Activated B cell treated with CpG ODN at 0.5 μM for 24 hours (primary cell): ENCODE data around the gene MDM2. TPM values are rescaled to one million over a fixed set of nuclear protein-coding genes. Genes with fewer than 3 reads are reported as not detected.

Experiments used
- ATAC-seq: fragments of 200-7000 bp; cut with Tn5 transposase; one replicate; pipeline ENCODE4 v1.10.0; 2021; ENCODE audit warnings: low read depth, mild to moderate bottlenecking, moderate library complexity
- CTCF ChIA-PET: fragments of 350-600 bp; sonication (Branson Sonifier 250); formaldehyde crosslinking; loops from one replicate; lab custom pipeline; 2021; ENCODE audit warnings: antibody characterized with exemption; lab: Charles Lee
- POLR2A ChIA-PET: fragments of 350-600 bp; sonication (Branson Sonifier 250); formaldehyde crosslinking; loops from one replicate; lab custom pipeline; 2021; ENCODE audit warnings: antibody characterized with exemption; lab: Charles Lee
- DNase-seq: peaks from one replicate; pipeline ENCODE4 v3.0.0; 2022
- H3K27ac Mint-ChIP-seq: one replicate; pipeline ENCODE4 v1.8.0; 2020; ENCODE audit warnings: mixed read lengths
- H3K27me3 Mint-ChIP-seq: one replicate; pipeline ENCODE4 v1.8.0; 2021; ENCODE audit warnings: mixed read lengths
- H3K36me3 Mint-ChIP-seq: one replicate; pipeline ENCODE4 v1.8.0; 2021; ENCODE audit warnings: low read depth, mixed read lengths
- H3K4me1 Mint-ChIP-seq: one replicate; pipeline ENCODE4 v1.8.0; 2021; ENCODE audit warnings: mixed read lengths
- H3K4me3 Mint-ChIP-seq: one replicate; pipeline ENCODE4 v1.8.0; 2020; ENCODE audit warnings: mild to moderate bottlenecking, mixed read lengths
- H3K9me3 Mint-ChIP-seq: one replicate; pipeline ENCODE4 v1.8.0; 2020; ENCODE audit warnings: mixed read lengths
- intact Hi-C: fragments of 100-400 bp; cut with micrococcal nuclease; formaldehyde crosslinking; loops from one replicate; pipeline ENCODE4 v1.15.1; 2024
- total RNA-seq: library from RNA; stranded (reverse); gene quantifications from 2 replicates; pipeline ENCODE4 v1.2.3, GENCODE V29; 2022
- TF ChIP-seq, protein P1 (sequence below): fragments of 200-600 bp; IDR thresholded peaks from one replicate; pipeline ENCODE4 v1.8.0; 2022; ENCODE audit warnings: antibody characterized with exemption, mild to moderate bottlenecking

MDM2 gene
- 69.8 and 90.8 TPM in 2 replicates for total RNA-seq

DNA sequence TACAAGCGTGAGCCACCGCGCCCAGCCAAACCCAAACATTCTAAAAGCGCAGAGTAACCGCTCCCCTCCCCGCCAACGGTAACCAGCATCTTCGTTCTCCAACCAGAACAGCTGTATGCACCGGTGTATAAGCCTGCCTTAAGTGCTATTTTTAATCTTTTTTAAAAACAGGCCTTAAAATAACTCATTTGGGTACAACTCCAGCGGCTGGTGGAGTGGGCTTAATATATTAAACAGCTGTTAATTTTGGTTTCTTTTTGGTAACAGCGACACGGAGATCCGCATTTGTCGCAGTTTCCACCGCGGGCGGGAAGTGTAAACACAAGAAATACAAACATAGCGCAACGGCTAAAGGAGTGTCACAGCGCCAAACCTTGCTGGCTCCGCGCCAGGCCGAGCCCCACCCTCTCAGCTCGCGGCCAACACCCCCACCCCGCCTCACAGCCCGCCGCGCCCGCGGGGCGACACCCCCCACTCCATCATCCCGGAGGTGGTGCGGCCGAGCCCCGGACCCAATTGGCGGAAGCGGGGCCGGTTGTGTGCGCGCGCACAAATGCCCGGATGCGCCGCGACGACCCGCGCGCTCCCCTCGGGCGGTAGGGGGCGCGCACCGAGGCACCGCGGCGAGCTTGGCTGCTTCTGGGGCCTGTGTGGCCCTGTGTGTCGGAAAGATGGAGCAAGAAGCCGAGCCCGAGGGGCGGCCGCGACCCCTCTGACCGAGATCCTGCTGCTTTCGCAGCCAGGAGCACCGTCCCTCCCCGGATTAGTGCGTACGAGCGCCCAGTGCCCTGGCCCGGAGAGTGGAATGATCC is at the start of gene MDM2:
Gene MDM2, plus strand, starts transcription at position 602 of the 812 bp plus-strand sequence. CDS start 301 bp downstream, outside the sequence.
- intact Hi-C loops, result loop anchor here (1.0 to 10.0 kb wide), 14 partner anchors 23 to 1538 kb away; partner anchors contain the start of genes CAND1, CCT2, CPM and CPSF6
- peak within 1 kb of the TSS; percentile 98 for H3K27ac Mint-ChIP-seq
- ATAC-seq (peak; percentile 87), DNase-seq (peak; percentile 94)
- ChIA-PET POLR2A (interaction anchor here (0.6 to 3.1 kb wide), 17 partner anchors 10 to 1539 kb away, joined by 3 to 62 read pairs (median 6); partner anchors contain the start of genes CAND1, CPM, CPSF6 and FRS2), CTCF (interaction anchor here (0.7 to 1.5 kb wide), 7 partner anchors 11 to 448 kb away, joined by 3 to 4 read pairs (median 3); partner anchors contain the start of gene SLC35E3)
- peaks cover 18% of the 10 kb centered on the region for H3K4me1 Mint-ChIP-seq
- H3K4me3 Mint-ChIP-seq, result peak within 1 kb of the TSS; percentile 92
- H3K9me3 Mint-ChIP-seq, result no peaks in the 10 kb centered on the region
- peaks cover 41% of the 10 kb centered on the region for H3K36me3 Mint-ChIP-seq
- H3K27me3 Mint-ChIP-seq, result no peaks in the 10 kb centered on the region
- TF ChIP-seq, protein P1, sequence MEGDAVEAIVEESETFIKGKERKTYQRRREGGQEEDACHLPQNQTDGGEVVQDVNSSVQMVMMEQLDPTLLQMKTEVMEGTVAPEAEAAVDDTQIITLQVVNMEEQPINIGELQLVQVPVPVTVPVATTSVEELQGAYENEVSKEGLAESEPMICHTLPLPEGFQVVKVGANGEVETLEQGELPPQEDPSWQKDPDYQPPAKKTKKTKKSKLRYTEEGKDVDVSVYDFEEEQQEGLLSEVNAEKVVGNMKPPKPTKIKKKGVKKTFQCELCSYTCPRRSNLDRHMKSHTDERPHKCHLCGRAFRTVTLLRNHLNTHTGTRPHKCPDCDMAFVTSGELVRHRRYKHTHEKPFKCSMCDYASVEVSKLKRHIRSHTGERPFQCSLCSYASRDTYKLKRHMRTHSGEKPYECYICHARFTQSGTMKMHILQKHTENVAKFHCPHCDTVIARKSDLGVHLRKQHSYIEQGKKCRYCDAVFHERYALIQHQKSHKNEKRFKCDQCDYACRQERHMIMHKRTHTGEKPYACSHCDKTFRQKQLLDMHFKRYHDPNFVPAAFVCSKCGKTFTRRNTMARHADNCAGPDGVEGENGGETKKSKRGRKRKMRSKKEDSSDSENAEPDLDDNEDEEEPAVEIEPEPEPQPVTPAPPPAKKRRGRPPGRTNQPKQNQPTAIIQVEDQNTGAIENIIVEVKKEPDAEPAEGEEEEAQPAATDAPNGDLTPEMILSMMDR, result no peak

DNA sequence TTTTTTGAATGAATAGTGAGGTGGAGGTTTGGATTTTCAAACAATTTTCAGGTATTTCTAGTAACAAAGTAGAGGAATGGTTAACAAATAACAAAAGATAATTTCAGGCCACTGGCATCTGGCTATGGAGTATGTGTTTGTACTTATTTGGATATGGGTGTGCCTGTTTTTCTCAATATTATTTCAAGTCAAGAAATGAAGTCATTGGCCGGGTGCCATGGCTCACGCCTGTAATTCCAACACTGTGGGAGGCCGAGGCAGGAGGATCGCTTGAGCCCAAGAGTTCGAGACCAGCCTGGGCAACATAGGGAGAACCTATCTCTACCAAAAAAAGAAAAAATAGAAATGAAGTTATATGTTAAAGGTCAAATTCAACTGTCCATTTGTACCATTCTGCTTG is 48.1 kb upstream of the MDM2 start:
- CTCF ChIA-PET, result no interaction called here
- POLR2A ChIA-PET, result no interaction called here

DNA sequence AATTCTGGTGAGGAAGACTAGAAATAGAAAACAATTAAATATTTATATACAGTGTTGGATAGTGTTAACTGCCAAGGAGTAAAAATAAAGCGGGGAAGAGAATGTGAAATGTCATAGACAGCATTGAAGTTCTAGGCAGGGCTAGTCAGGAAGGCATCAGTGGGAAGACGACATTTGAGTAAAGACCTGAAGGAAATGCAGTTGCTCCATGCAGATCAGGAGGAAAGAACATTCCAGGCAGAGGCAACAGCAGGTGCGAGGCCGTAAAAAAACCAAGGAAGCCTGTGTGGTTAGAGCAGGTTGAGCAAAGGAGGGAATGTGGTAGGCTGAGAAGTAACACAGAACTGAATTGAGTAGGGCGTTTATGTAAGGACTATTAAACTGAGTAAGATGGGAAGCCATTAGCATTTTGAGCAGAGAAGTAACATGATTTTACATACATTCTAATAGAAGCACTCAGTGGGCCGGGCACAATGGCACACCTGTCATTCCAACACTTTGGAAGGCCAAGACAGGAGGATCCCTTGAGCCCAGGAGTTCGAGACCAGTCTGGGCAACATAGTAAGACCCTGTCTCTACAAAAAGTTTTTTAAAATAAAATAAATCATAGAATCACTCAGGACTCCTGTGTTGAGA is 47.1 kb upstream of the MDM2 start:
- intact Hi-C loops, result no loop called here
- ATAC-seq, result no peak
- ChIA-PET CTCF (no interaction called here), POLR2A (no interaction called here)
- Mint-ChIP-seq H3K36me3 (peaks cover 56% of the 10 kb centered on the region), H3K27me3 (no peaks in the 10 kb centered on the region), H3K4me3 (no peak overlapping the region), H3K4me1 (no peaks in the 10 kb centered on the region), H3K9me3 (no peaks in the 10 kb centered on the region), H3K27ac (no peak overlapping the region)
- no peak for DNase-seq
- TF ChIP-seq, protein P1, result no peak

More for the DNA sequence above, 48.1 kb upstream of the MDM2 start:
- no peaks in the 10 kb centered on the region for H3K9me3 Mint-ChIP-seq
- ATAC-seq (no peak), DNase-seq (no peak)
- H3K27ac Mint-ChIP-seq, result no peak overlapping the region
- intact Hi-C loops, result no loop called here
- no peaks in the 10 kb centered on the region for H3K27me3 Mint-ChIP-seq
- no peak overlapping the region for H3K4me3 Mint-ChIP-seq
- TF ChIP-seq, protein P1, result no peak
- no peaks in the 10 kb centered on the region for H3K4me1 Mint-ChIP-seq
- peaks cover 65% of the 10 kb centered on the region for H3K36me3 Mint-ChIP-seq

DNA sequence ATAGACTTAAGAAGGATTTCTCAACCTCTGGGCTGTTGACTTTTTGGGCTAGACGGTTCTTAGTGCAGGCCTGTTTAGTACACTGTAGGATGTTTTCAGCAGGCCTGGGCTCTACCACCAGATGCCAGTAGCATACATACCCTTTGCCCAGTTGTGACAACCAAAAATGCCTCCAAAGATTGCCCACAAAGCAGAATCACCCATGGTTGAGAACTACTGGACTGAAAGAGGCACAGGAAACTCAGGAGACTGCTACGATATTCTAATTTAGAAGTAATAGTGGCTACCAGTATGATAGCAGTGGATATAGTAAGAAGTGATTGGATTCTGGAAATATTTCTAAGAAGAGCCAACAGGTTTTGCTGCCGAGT is 46.5 kb upstream of the MDM2 start:
- no peaks in the 10 kb centered on the region for H3K27me3 Mint-ChIP-seq
- ATAC-seq (no peak), DNase-seq (no peak)
- TF ChIP-seq, protein P1, result no peak
- ChIA-PET POLR2A (no interaction called here), CTCF (no interaction called here)
- intact Hi-C loops, result no loop called here
- no peak overlapping the region for H3K4me3 Mint-ChIP-seq
- no peak overlapping the region for H3K27ac Mint-ChIP-seq
- H3K4me1 Mint-ChIP-seq, result no peaks in the 10 kb centered on the region
- no peaks in the 10 kb centered on the region for H3K9me3 Mint-ChIP-seq
- H3K36me3 Mint-ChIP-seq, result peaks cover 51% of the 10 kb centered on the region
